NCI-H460 (cell line): ENCODE data around the gene CSNK1G3. TPM values are rescaled to one million over a fixed set of nuclear protein-coding genes. Genes with fewer than 3 reads are reported as not detected.
"Not testable (repeated sequence)": the region's sequence is repeated elsewhere in the genome, so short reads cannot be mapped to it uniquely, and the experiment has no call there.

Experiments used
- DNase-seq: peaks from one replicate; pipeline ENCODE4 v3.0.0-alpha.2; 2016; ENCODE audit warnings: low read depth; ENCODE audit errors: extremely low read depth
- polyA plus RNA-seq: library from polyadenylated mRNA; depleted of rRNA; stranded (reverse); fragments of >200 nt; gene quantifications from 2 replicates; pipeline ENCODE4 v1.2.3, GENCODE V29; 2014; cell fraction: nucleus; rRNA removed
- total RNA-seq: library from RNA; depleted of rRNA; stranded (reverse); fragments of >200 nt; shearing (Covaris generic); gene quantifications from 2 replicates; pipeline ENCODE4 v1.2.3, GENCODE V29; 2014; rRNA removed

CSNK1G3 gene
- total RNA-seq: 73.5 and 91.9 TPM in 2 replicates
- polyA plus RNA-seq: 28.7 and 29.4 TPM in 2 replicates

GRCh38 chr5:123511648-123512605 lies at the start of gene CSNK1G3:
TSS of gene CSNK1G3 (plus strand) at chr5:123512177. CDS start at chr5:123545664, 33,487 bp downstream.
- DNase-seq: peak; percentile 98

- not testable (repeated sequence) for DNase-seq
Observed at GRCh38 chr5:123466839-123467238, 45.1 kb upstream of the CSNK1G3 start.

GRCh38 chr5:123471385-123471784 lies 40.6 kb upstream of the CSNK1G3 start:
- no peak for DNase-seq

GRCh38 chr5:123472150-123472924 lies 39.6 kb upstream of the CSNK1G3 start:
- DNase-seq: no peak

GRCh38 chr5:123474228-123474627 lies 37.7 kb upstream of the CSNK1G3 start:
- no peak for DNase-seq

- DNase-seq: no peak
Observed at GRCh38 chr5:123476731-123477130, 35.2 kb upstream of the CSNK1G3 start.

GRCh38 chr5:123478546-123478945 lies 33.4 kb upstream of the CSNK1G3 start:
- no peak for DNase-seq

GRCh38 chr5:123482258-123482657 lies 29.7 kb upstream of the CSNK1G3 start:
- DNase-seq: no peak

GRCh38 chr5:123483446-123484077 lies 28.4 kb upstream of the CSNK1G3 start:
- no peak for DNase-seq

- no peak for DNase-seq
Observed at GRCh38 chr5:123485275-123485674, 26.7 kb upstream of the CSNK1G3 start.

- DNase-seq: no peak
Observed at GRCh38 chr5:123486951-123487655, 24.9 kb upstream of the CSNK1G3 start.

- no peak for DNase-seq
Observed at GRCh38 chr5:123490974-123491373, 21.0 kb upstream of the CSNK1G3 start.

GRCh38 chr5:123495211-123495610 lies 16.8 kb upstream of the CSNK1G3 start:
- DNase-seq: not testable (repeated sequence)

GRCh38 chr5:123496892-123497291 lies 15.1 kb upstream of the CSNK1G3 start:
- no peak for DNase-seq

- DNase-seq: no peak
Observed at GRCh38 chr5:123500471-123500870, 11.5 kb upstream of the CSNK1G3 start.

GRCh38 chr5:123502120-123502519 lies 9.9 kb upstream of the CSNK1G3 start:
- no peak for DNase-seq

GRCh38 chr5:123503299-123503698 lies 8.7 kb upstream of the CSNK1G3 start:
- DNase-seq: no peak

GRCh38 chr5:123505633-123506032 lies 6.3 kb upstream of the CSNK1G3 start:
- no peak for DNase-seq

- DNase-seq: no peak
Observed at GRCh38 chr5:123508441-123508840, 3.5 kb upstream of the CSNK1G3 start.

- DNase-seq: peak; percentile 15
Observed at GRCh38 chr5:123511290-123511647, 708 bp upstream of the CSNK1G3 start.
